ENCODE results near the gene ZSCAN23.
"Not testable (repeated sequence)": the region's sequence is repeated elsewhere in the genome, so short reads cannot be mapped to it uniquely, and the experiment has no call there.

DNA sequence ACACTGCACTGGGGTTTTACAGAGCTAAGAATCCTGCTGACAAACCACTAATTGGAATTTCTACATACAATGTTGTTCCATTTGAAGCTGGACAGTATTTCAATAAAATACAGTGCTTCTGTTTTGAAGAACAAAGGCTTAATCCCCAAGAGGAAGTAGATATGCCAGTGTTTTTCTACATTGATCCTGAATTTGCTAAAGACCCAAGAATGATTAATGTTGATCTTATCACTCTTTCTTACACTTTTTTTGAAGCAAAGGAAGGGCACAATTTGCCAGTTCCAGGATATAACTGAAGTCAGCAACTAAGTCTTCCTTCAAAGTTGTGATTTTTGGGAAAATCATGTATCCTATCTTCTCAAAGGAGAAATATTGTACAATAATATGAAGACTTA is 4.2 kb upstream of the ZSCAN23 start:
- not testable (repeated sequence) for TF ChIP-seq CTCF (conservative IDR thresholded peaks at IDR 0.05; ENCODE audit: low read depth, low read length); EZH2 (IDR thresholded peaks at IDR 0.05; ENCODE audit: borderline replicate concordance, low read depth, low read length, poor library complexity, severe bottlenecking)
